ENCODE data around the gene USP7. TPM values are rescaled to one million over a fixed set of nuclear protein-coding genes. Genes with fewer than 3 reads are reported as not detected.
"Not testable (repeated sequence)": the region's sequence is repeated elsewhere in the genome, so short reads cannot be mapped to it uniquely, and the experiment has no call there.

Gene USP7
- total and polyA plus RNA-seq, 8 donors, result 13.0 to 56.5 (median 39.8) TPM

DNA sequence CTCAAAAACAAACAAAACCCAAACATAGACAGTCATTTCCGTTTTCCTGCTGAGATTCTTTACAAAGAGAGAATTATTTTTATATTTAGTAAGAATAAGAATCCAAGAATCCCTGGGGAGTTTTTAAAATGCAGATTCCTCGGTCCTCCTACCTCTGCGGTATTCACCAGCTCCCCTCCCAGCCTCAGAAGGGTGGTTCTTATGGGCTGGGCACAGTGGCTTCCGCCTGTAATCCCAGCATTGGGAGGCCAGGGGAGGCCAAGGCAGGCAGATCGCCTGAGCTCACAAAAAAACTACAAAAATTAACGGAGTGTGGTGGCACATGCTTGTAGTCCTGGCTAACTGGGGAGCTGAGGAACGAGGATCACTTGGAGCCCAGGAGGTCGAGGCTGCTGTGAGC is 26.7 kb upstream of the USP7 start:
- no peak overlapping the region for H3K4me3 ChIP-seq
- TF ChIP-seq, protein P1, sequence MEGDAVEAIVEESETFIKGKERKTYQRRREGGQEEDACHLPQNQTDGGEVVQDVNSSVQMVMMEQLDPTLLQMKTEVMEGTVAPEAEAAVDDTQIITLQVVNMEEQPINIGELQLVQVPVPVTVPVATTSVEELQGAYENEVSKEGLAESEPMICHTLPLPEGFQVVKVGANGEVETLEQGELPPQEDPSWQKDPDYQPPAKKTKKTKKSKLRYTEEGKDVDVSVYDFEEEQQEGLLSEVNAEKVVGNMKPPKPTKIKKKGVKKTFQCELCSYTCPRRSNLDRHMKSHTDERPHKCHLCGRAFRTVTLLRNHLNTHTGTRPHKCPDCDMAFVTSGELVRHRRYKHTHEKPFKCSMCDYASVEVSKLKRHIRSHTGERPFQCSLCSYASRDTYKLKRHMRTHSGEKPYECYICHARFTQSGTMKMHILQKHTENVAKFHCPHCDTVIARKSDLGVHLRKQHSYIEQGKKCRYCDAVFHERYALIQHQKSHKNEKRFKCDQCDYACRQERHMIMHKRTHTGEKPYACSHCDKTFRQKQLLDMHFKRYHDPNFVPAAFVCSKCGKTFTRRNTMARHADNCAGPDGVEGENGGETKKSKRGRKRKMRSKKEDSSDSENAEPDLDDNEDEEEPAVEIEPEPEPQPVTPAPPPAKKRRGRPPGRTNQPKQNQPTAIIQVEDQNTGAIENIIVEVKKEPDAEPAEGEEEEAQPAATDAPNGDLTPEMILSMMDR (IDR thresholded peaks at IDR 0.05), result no peak
- intact Hi-C loops (cut with DNase I), result no loop called here
- 82 to 85% methylated on average over 8 of the region's 8 CpGs for WGBS, 2 donors
- no peaks in the 10 kb centered on the region for H3K27me3 ChIP-seq
- DNase-seq (no peak), FAIRE-seq (no peak), ATAC-seq (no peak)
- no peaks in the 10 kb centered on the region for H3K9me3 ChIP-seq
- no peaks in the 10 kb centered on the region for H3K4me1 ChIP-seq
- no peak overlapping the region for H3K27ac ChIP-seq
- no peaks in the 10 kb centered on the region for H3K36me3 ChIP-seq

DNA sequence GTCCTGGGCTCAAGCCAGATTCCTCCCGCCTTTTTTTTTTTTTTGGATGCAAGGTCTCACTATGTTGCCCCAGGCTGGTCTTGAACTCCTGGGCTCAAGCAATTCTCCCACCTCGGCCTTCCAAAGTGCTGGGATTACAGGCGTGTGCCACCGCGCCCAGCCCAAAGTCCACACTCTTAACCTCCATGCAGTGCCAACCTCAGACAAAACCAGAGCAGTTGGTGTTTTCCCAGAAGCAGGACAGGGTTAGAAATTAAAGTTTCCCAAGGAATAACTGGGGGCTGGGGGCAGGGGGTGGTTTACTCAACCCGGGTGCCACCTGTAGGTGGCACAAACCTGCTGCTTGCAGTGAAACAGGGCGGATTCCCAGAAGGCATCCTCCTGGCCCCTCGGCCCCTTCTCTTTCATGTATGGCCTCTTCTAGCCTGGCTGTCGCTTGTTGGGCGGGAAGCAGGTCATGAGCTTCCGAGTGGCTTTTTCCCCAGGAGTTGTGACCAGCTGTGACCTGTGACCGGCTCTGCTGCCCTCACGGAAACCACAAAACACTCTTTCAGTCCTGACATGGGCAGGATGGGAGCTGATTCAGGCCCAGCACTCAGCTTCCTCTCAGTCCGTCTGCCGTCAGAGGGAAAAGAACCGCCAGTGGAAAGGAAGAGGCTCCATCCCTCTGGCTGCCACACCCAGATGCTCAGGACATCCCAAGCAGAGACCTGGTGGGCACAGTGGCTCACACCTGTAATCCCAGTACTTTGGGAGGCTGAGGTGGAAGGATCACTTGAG is 25.6 kb upstream of the USP7 start:
- DNase-seq, result peak in 4 of 6 donors; percentile 21 to 66 (median 42)
- H3K4me3 ChIP-seq, result no peak overlapping the region
- no peaks in the 10 kb centered on the region for H3K36me3 ChIP-seq

DNA sequence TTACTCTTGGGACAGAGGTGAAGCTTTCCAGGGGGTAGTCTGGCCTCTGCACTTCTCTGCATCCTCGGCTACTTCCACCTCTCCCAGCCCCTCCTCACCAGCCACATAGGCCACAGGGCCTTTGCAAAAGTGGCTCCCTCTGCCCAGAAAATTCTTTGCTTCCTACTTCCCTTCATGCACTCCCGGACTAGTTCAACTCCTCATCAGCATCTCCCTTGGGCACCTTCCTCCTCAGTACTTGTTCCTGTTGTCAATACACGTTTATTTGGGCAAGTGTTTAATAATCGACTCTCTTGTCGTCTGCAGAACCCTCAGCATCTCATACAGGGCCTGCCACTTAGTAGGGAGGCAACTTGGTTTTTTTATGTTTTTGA is 23.1 kb upstream of the USP7 start:
- Histone ChIP-seq H3K4me1 (no peaks in the 10 kb centered on the region), H3K4me3 (no peak overlapping the region), H3K27me3 (no peaks in the 10 kb centered on the region), H3K27ac (no peak overlapping the region), H3K36me3 (no peaks in the 10 kb centered on the region), H3K9me3 (no peaks in the 10 kb centered on the region)
- ATAC-seq (no peak), FAIRE-seq (no peak), DNase-seq (no peak)
- WGBS, 2 donors, result 87% methylated on average over 5 of the region's 5 CpGs
- TF ChIP-seq, protein P1 (IDR thresholded peaks at IDR 0.05), result no peak
- intact Hi-C loops (cut with DNase I), result no loop called here

More for the DNA sequence above, 25.6 kb upstream of the USP7 start:
- TF ChIP-seq, protein P1 (IDR thresholded peaks at IDR 0.05), result no peak
- Histone ChIP-seq H3K4me1 (no peaks in the 10 kb centered on the region), H3K27me3 (no peaks in the 10 kb centered on the region), H3K27ac (peak overlapping the region in 1 of 4 donors; percentile 28), H3K9me3 (no peaks in the 10 kb centered on the region)
- ATAC-seq (peak; percentile 79 to 91 (median 86)), FAIRE-seq (no peak)
- intact Hi-C loops (cut with DNase I), result no loop called here
- 42% methylated on average over 16 of the region's 16 CpGs for WGBS, 2 donors

DNA sequence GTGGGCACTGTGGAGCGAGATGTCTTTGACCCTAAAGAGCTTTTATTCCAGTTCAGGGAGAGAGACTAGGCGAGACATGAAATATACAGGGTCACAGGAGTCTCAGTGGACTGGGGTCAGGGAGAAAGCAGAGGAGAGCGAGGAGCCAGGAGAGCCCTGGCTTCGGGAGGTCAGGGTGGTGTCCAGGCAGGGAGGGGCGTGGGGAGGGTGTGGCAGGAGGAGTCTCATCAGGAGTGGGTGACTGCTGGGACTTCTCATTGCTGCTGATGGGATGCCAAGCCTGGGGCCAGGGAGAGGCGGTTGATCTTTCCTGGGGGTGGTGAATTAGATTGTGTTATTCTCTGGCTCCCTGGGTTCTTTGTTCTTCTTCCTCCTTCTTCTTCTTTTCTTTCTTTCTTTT is 22.4 kb upstream of the USP7 start:
- WGBS, 2 donors, result 87 to 93% methylated on average over 6 of the region's 6 CpGs
- Histone ChIP-seq H3K27me3 (no peaks in the 10 kb centered on the region), H3K27ac (no peak overlapping the region), H3K36me3 (no peaks in the 10 kb centered on the region), H3K4me1 (no peaks in the 10 kb centered on the region), H3K4me3 (no peak overlapping the region), H3K9me3 (no peaks in the 10 kb centered on the region)
- no peak for FAIRE-seq
- TF ChIP-seq, protein P1 (IDR thresholded peaks at IDR 0.05), result no peak
- DNase-seq, result no peak
- ATAC-seq, result no peak
- intact Hi-C loops (cut with DNase I), result no loop called here

DNA sequence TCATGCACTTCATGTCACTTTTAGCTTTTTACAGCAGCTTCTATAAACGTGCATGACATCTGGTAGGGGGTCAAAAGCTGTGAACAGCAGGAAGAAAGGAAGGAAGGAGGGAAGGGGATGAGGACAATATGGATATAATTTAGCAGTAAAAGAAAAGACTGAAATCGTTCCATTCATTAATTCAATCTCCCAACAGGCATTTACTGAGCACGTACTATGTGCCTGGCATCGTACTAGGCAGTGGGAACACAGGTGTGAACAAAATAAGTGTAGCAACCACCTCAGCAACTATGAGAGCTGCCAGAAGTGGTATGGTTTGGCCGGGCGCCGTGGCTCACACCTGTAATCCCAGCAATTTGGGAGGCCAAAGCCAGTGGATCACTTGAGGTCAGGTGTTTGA is 19.1 kb upstream of the USP7 start:
- TF ChIP-seq, protein P1 (IDR thresholded peaks at IDR 0.05), result no peak
- 80 to 81% methylated on average over 7 of the region's 7 CpGs for WGBS, 2 donors
- ATAC-seq, result no peak
- DNase-seq, result no peak
- Histone ChIP-seq H3K36me3 (no peaks in the 10 kb centered on the region), H3K27ac (no peak overlapping the region), H3K27me3 (no peaks in the 10 kb centered on the region), H3K4me1 (no peaks in the 10 kb centered on the region), H3K4me3 (no peak overlapping the region), H3K9me3 (no peaks in the 10 kb centered on the region)
- intact Hi-C loops (cut with DNase I), result no loop called here
- FAIRE-seq, result no peak

DNA sequence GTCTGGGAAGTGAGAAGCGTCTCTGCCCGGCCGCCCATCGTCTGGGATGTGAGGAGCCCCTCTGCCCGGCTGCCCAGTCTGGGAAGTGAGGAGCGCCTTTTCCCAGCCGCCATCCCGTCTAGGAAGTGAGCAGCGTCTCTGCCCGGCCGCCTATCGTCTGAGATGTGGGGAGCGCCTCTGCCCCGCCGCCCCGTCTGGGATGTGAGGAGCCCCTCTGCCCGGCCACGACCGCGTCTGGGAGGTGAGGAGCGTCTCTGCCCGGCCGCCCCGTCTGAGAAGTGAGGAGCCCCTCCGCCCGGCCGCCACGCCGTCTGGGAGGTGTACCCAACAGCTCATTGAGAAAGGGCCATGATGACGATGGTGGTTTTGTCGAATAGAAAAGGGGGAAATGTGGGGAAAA is 18.2 kb upstream of the USP7 start:
- DNase-seq; ATAC-seq; H3K36me3 ChIP-seq; H3K9me3 ChIP-seq; FAIRE-seq; intact Hi-C loops (cut with DNase I); H3K27me3 ChIP-seq; H3K4me3 ChIP-seq; H3K4me1 ChIP-seq; H3K27ac ChIP-seq: not testable (repeated sequence)
- 93 to 95% methylated on average over 31 of the region's 31 CpGs for WGBS, 2 donors

DNA sequence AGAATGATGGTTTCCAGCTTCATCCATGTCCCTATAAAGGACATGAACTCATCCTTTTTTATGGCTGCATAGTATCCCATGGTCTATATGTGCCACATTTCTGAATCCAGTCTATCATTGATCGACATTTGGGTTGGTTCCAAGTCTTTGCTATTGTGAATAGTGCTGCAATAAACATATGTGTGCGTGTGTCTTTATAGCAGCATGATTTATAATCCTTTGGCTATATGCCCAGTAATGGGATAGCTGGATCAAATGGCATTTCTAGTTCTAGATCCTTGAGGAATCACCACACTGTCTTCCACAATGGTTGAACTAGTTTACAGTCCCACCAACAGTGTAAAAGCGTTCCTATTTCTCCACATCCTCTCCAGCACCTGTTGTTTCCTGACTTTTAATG is 12.5 kb upstream of the USP7 start:
- H3K4me3 ChIP-seq; FAIRE-seq; H3K9me3 ChIP-seq; H3K27me3 ChIP-seq; H3K36me3 ChIP-seq; H3K27ac ChIP-seq; intact Hi-C loops (cut with DNase I); DNase-seq; H3K4me1 ChIP-seq; ATAC-seq: not testable (repeated sequence)
- 44 to 58% methylated on average over 3 of the region's 3 CpGs for WGBS, 2 donors
